Thymus (tissue), 11 donors: ENCODE results near the gene TNRC6A. TPM values are rescaled to one million over a fixed set of nuclear protein-coding genes. Genes with fewer than 3 reads are reported as not detected.
"Not testable (repeated sequence)": the region's sequence is repeated elsewhere in the genome, so short reads cannot be mapped to it uniquely, and the experiment has no call there.

Source experiments
- DNase-seq, 9 donors: peaks; one replicate each; pipeline ENCODE4 v3.0.0-alpha.2; 2013; ENCODE audit warnings: low spot score in 9 of 9, low read depth in 6 of 9, missing footprints in 1 of 9
- H3K27ac ChIP-seq, 2 donors: one replicate each; pipeline ENCODE4 v1.5.1; 2013; ENCODE audit warnings: control low read depth in 1 of 2, low read depth in 1 of 2, low read length in 1 of 2, mild to moderate bottlenecking in 1 of 2, moderate library complexity in 1 of 2
- H3K27me3 ChIP-seq, 2 donors: one replicate each; pipeline ENCODE4 v1.5.1; 2013; ENCODE audit warnings: low read length in 1 of 2; ENCODE audit not compliant: control insufficient read depth in 2 of 2, insufficient read depth in 1 of 2
- H3K36me3 ChIP-seq, 2 donors: one replicate each; pipeline ENCODE4 v1.5.1; 2013; ENCODE audit warnings: low read length in 1 of 2, mild to moderate bottlenecking in 1 of 2, moderate library complexity in 1 of 2; ENCODE audit not compliant: control insufficient read depth in 2 of 2, insufficient read depth in 2 of 2
- H3K4me1 ChIP-seq, 2 donors: one replicate each; pipeline ENCODE4 v1.5.1; 2013; ENCODE audit warnings: low read length in 2 of 2; ENCODE audit not compliant: control insufficient read depth in 2 of 2, insufficient read depth in 2 of 2
- H3K4me3 ChIP-seq, 2 donors: one replicate each; pipeline ENCODE4 v1.5.1; 2013; ENCODE audit warnings: low read length in 2 of 2, control low read depth in 1 of 2, mild to moderate bottlenecking in 1 of 2
- H3K9me3 ChIP-seq, 2 donors: one replicate each; pipeline ENCODE4 v1.5.1; 2013; ENCODE audit warnings: low read length in 1 of 2, mild to moderate bottlenecking in 1 of 2; ENCODE audit not compliant: control insufficient read depth in 2 of 2, insufficient read depth in 1 of 2
- WGBS: extraction: QIAGEN DNeasy Blood & Tissue Kit; methylation state at CpG from one replicate; pipeline ENCODE4 v1.1.7; 2013; 5-methylcytosine and 5-hydroxymethylcytosine counted together
- polyA plus RNA-seq: library from polyadenylated mRNA; stranded (reverse); fragments of 200-250 nt; gene quantifications from one replicate; pipeline ENCODE4 v1.2.3, GENCODE V29; 2013
- total RNA-seq: library from RNA; stranded (reverse); fragments of 120-200 nt; gene quantifications from one replicate; pipeline ENCODE4 v1.2.4, GENCODE V29; 2013
- donor health status: healthy.

Gene TNRC6A
- total and polyA plus RNA-seq, 2 donors: 15.4 to 16.3 TPM

GRCh38 chr16:24692854-24693253 is 36.6 kb upstream of the TNRC6A start:
- Histone ChIP-seq H3K27ac (no peak overlapping the region), H3K9me3 (no peaks in the 10 kb centered on the region), H3K4me3 (no peak overlapping the region), H3K36me3 (no peaks in the 10 kb centered on the region), H3K27me3 (no peaks in the 10 kb centered on the region), H3K4me1 (no peaks in the 10 kb centered on the region)
- no peak for DNase-seq
- 79% methylated on average over 7 of the region's 7 CpGs for WGBS

- no peak overlapping the region for H3K4me3 ChIP-seq
- DNase-seq: no peak
- no peaks in the 10 kb centered on the region for H3K9me3 ChIP-seq
- no peaks in the 10 kb centered on the region for H3K36me3 ChIP-seq
- H3K27me3 ChIP-seq: no peaks in the 10 kb centered on the region
- 83% methylated on average over 5 of the region's 5 CpGs for WGBS
- H3K4me1 ChIP-seq: no peaks in the 10 kb centered on the region
- H3K27ac ChIP-seq: no peak overlapping the region
These were observed 34.5 kb upstream of the TNRC6A start for GRCh38 chr16:24694931-24695330.

- no peaks in the 10 kb centered on the region for H3K4me1 ChIP-seq
- no peaks in the 10 kb centered on the region for H3K36me3 ChIP-seq
- H3K4me3 ChIP-seq: no peak overlapping the region
- no peak for DNase-seq
- no peaks in the 10 kb centered on the region for H3K27me3 ChIP-seq
- no peak overlapping the region for H3K27ac ChIP-seq
- WGBS: 75% methylated on average over 5 of the region's 5 CpGs
- no peaks in the 10 kb centered on the region for H3K9me3 ChIP-seq
These were observed 32.8 kb upstream of the TNRC6A start for GRCh38 chr16:24696699-24697098.

GRCh38 chr16:24698308-24698707 is 31.1 kb upstream of the TNRC6A start:
- no peaks in the 10 kb centered on the region for H3K27me3 ChIP-seq
- no peak overlapping the region for H3K27ac ChIP-seq
- H3K4me1 ChIP-seq: no peaks in the 10 kb centered on the region
- no peak overlapping the region for H3K4me3 ChIP-seq
- WGBS: 98% methylated on average over 5 of the region's 5 CpGs
- DNase-seq: no peak
- no peaks in the 10 kb centered on the region for H3K36me3 ChIP-seq
- no peaks in the 10 kb centered on the region for H3K9me3 ChIP-seq

- Histone ChIP-seq H3K27me3 (no peaks in the 10 kb centered on the region), H3K4me3 (no peak overlapping the region), H3K27ac (no peak overlapping the region), H3K4me1 (no peaks in the 10 kb centered on the region), H3K9me3 (no peaks in the 10 kb centered on the region), H3K36me3 (no peaks in the 10 kb centered on the region)
- DNase-seq: no peak
- WGBS: 98% methylated on average over 7 of the region's 7 CpGs
These were observed 30.2 kb upstream of the TNRC6A start for GRCh38 chr16:24699151-24699723.

- Histone ChIP-seq H3K27me3 (no peaks in the 10 kb centered on the region), H3K27ac (no peak overlapping the region), H3K4me1 (no peaks in the 10 kb centered on the region), H3K4me3 (no peak overlapping the region), H3K9me3 (no peaks in the 10 kb centered on the region), H3K36me3 (no peaks in the 10 kb centered on the region)
- 86% methylated on average over 11 of the region's 11 CpGs for WGBS
- DNase-seq: no peak
These were observed 28.7 kb upstream of the TNRC6A start for GRCh38 chr16:24700549-24701392.

GRCh38 chr16:24701521-24701951 is 27.9 kb upstream of the TNRC6A start:
- WGBS: 68% methylated on average over 5 of the region's 5 CpGs
- Histone ChIP-seq H3K4me3 (no peak overlapping the region), H3K27ac (no peak overlapping the region), H3K9me3 (no peaks in the 10 kb centered on the region), H3K27me3 (no peaks in the 10 kb centered on the region), H3K36me3 (no peaks in the 10 kb centered on the region), H3K4me1 (no peaks in the 10 kb centered on the region)
- no peak for DNase-seq

GRCh38 chr16:24707760-24708159 is 21.7 kb upstream of the TNRC6A start:
- H3K4me3 ChIP-seq, H3K36me3 ChIP-seq, H3K9me3 ChIP-seq, H3K4me1 ChIP-seq, H3K27ac ChIP-seq, DNase-seq, H3K27me3 ChIP-seq: not testable (repeated sequence)
- WGBS: 90% methylated on average over 7 of the region's 7 CpGs

GRCh38 chr16:24713379-24713778 is 16.1 kb upstream of the TNRC6A start:
- no peak for DNase-seq
- Histone ChIP-seq H3K9me3 (peaks cover 0 to 7% of the 10 kb centered on the region in 2 donors), H3K36me3 (no peaks in the 10 kb centered on the region), H3K4me3 (no peak overlapping the region), H3K4me1 (no peaks in the 10 kb centered on the region), H3K27ac (no peak overlapping the region), H3K27me3 (no peaks in the 10 kb centered on the region)
